GM18858 (cell line): ENCODE results near the gene C1orf52.

ENCODE experiments used
- ATAC-seq: cut with Tn5 transposase; IDR thresholded peaks from one replicate; pipeline ENCODE4 v1.9.1; 2021; ENCODE audit not compliant: unreplicated experiment

The C1orf52 gene

DNA sequence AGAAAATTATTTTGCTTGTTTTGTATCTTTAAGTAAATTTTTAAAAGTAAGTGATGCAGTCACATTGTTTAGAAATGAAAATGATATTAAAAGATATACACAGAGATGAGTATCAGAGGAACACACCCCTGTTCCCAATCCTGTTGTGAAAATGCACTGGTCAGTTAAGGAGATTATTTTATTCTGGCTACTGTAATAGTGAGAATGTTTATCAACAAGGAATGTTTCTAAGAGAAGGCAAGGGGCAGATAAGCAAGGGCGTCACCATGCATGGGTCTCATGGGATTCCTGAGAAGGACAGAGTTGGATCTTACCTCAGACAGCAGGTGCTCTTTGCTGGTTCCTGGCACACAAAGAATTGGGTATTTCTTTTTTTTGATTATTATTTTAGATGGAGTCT, 21.8 kb downstream of the C1orf52 start:
- ATAC-seq, result no peak

DNA sequence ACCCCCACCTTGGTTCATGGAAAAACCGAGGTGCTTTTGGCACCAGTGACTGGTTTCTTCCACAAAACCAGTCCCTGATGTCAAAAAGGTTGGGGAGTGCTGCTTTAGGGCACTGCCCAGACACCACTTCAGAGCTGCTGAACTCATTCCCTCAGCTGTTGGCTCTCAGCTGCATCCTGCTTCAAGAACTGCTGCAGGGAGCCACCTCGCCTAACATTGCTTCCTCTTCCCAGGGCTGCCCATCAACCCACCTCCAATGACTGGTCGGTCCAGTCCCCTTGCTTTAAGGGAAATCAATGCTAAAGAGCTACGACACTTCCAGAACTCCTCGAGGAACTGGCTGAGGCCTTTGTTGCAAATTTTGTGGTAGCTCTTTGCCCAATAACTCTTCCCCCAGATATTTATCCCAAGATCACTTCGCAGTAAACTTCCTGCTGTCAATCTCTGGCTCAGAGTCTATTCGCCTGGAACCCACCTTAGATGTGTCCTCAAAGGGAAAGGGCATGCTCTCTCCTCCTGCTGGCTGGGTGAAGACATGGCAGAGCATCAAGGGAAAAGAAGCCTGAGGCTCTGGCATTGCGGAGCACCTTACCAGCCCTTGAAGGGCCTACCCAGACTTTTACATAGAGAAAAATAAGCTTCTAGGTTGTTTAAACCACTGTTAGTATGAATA, 29.0 kb downstream of the C1orf52 start:
- no peak for ATAC-seq

DNA sequence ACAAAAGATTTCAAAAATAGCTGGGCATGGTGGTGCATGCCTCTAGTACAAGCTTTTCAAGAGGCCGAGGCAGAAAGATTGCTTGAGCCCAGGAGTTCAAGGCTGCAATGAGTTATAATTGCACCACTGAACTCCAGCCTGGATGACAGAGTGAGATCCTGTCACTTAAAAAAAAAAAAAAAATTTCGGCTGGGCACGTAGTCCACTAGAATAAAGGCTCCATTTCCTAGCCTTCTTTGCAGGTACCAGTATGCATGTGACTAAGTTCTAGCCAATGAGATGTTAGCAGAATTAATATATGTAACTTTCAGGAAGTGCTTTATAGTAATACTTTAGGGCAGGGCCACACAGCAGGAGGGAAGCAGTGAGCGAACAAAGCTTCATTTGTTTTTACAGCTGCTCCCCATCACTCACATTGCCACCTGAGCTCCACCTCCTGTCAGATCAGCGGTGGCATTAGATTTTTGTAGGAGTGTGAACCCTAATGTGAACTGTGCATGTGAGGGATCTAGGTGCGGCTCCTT, 29.8 kb downstream of the C1orf52 start:
- no peak for ATAC-seq

DNA sequence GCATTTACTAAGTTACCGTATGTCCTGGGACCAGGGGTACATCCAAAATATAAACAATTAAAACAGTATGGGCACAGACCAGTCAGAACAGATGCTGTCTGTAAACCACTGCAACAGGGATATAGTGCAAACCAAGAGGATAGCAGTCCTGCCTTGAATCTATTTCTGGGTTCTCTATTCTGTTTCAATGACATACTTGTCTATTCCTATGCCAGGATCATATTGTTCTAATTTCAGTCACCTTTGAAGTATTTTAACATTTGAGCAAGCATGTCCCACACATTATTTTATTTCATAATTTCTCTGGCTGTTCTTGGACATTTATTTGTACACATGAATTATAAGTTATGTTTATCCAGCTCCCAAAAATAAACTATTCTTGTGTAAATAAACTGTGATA, 30.5 kb downstream of the C1orf52 start:
- no peak for ATAC-seq

DNA sequence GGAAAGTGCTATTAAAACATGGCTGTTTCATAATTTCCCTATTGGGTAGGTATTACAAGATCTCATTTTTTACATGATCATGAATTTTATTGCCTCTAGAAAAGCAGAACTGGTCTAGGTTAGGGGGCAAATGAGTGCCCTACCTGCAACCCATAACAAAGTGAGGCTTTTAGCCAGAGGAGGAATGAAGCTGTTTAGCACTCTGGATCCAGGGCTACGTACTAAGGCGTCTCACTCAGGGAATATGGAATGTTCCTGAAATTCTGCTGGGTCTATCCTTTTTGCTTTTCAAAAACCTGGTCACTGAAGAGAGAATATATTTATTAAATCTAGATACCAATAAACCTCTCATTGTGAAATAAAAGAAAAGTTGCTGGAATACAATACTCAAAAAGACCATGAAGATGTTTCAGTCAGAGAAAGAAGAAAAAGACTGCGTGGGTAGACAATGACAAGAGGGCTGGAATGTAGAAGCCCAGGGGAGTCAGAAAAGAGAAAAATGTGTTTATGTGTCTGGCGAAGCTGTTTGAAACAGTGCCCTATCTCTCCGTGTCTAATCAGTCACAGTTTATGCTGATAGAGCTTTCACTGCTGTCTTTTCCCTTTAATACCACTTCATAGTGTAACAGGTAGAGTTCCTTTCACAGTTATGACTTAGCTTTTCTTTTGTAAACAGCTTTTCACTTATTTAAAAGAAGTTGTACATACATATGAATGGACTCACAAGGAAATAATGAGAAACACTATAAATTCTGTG, 33.7 kb downstream of the C1orf52 start:
- no peak for ATAC-seq

DNA sequence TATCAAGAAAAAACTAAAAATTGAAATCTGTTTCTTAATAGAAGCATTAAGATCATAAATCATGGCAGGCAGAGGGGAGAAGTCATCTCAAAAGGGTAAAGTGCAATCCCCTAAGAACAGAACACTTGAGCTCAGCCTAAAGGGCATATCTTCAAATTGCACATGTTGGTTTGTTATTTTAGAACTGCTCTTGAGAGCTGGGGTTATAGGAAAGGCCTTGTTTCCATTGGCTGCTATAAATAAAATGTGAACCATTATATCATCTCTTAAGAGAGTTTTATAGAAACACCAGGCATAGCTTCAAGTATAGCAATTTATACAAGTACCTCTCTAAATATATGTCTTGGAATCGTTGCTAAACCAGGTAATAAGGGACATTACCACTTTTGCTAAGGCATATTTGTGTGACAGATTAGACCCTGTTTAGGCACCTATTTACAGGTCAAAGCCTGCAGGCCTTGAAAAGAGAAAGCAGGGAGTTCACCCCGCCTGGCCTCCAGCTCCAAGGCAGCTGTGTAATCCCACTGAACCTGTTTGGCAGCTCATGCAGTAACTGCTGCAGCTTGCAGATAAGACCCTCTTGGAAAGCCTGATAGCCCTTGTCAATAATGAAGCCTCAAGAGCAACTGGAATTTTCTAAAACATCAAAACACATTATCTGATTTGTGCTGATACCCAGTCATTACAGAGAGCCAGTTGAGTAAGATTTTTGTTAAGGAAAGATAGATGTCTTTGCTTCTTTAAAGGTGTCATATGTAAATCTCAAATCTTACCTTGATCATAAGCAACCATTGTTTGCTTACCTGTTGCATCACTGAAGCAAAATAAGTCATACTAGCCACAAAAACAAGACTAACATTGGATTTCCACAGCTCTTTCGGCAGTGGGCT, 34.5 kb downstream of the C1orf52 start:
- no peak for ATAC-seq

DNA sequence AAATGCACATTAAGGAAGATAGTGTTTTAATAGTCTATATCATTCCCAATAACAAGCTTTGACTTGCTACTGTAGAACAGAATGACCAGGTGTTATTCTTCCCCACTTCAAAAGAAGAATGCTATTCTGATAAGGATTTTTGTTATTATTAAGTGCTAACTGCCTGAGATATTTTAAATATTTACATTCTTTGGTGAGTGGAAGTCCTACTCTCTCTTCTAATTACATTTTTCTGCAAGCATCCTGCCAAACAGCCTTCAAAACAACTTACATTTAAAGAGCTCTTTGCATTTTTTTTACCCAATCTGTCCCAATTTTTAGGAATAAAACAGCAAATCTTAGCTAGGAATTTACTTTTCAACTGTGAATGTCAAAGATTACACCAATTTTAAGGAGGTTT, 35.2 kb downstream of the C1orf52 start:
- no peak for ATAC-seq

DNA sequence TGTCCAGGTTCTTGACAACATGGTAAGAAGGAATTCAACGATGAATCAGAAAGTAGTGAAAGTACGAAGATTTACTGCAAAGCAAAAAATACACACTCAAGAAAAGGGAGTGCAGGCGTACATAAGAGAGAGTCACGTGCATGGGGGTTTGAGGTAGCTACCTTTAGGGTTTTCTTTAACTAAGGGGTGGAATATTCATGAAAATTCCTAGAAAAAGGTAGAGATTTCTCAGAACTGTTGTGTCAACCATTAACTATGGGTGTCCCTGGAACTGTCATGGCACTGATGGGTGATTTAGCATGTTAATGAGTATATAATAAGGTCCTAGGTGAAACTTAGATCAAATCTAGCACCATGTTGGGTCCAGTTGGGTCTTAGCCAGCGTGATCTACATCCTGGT, 36.1 kb downstream of the C1orf52 start:
- ATAC-seq, result no peak

DNA sequence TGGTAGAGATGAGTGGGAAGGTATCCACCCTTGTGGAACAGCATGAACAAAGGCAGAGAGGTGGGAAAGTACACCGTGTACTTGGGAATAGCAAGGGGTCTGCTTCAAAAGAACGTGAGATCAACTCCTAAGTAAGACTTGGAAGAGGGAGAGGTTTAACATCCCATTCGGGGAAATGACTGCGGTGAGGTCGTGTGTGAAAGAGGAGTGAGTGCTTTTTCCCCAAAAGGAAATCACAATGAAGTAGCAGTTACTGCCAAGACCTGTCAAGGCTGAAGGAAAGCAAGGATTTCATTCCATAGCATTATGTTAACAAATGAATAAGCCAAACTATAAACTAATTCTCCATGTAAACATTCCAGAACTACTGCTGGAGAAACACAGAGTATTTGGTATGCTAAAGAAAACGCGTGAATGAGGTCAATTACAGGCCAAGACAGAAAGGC, 38.7 kb downstream of the C1orf52 start:
- no peak for ATAC-seq

DNA sequence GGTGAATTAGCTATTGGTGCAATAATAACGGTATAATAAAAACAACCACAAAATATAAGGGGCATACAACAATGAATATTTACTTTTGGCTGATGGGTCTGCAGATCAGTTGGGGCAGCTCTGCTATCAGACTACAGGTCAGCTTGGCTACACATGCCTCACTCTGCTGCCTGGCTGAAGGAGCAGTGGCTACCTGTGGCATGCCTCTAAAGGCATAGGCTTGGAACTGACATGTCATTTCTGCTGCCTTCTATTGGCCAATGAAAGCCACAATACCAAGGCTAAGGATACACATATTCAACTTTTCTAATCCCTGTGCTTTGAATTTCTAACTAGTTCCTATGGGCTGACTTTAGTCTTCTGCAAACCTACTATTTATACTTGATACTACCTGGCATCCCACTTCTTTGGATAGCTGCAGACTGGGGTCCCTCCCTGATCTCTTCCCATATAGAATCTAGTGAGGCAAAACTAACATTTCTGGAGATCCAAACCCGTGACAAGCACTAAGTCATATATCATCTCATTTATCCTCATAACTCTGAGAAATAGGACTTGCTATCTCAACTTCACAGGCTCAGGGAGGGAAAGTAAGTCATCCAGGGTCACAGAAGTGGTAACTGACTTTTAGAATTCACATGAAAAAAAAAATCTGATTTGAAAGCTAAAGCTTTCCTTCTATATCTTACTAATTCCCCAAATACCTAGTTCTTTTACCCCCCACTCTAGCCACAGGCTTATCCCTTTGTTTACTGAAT, 39.4 kb downstream of the C1orf52 start:
- no peak for ATAC-seq

DNA sequence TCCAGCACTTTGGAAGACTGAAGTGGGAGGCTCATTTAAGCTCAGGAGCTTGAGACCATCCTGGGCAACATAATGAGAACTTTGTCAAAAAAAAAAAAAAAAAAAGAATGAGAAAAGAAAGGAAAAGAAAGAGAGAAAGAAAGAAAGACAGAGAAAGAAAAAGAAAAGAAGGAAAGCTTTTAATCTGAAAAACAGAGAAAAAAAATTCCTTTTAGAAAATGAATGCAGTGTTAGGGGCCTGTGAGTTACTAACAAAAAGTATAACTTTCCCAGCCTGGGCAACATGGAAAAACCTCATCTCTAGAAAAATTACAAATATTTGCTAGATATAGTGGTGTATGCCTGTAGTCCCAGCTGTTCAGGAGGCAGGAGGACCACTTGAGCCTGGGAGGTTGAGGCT, 42.8 kb downstream of the C1orf52 start:
- ATAC-seq, result no peak

DNA sequence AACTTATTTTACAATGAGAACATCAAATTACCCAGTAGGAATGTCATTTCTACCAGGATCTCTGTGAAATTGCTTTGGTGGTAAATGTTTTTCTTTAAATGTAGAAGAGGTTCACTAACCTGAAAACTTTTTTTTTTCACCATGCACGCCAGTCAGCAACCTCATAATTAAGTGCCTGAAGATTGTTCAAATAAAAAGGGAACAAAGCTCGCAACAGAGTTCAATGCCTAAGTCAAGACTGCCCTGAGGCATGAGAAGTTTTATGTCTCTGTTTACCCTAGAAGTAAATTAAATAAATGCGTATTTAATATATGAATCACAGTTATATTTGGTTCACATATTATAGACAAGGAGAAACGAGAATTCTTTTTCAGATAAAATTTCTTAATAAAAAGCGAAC, 44.8 kb downstream of the C1orf52 start:
- ATAC-seq, result no peak

DNA sequence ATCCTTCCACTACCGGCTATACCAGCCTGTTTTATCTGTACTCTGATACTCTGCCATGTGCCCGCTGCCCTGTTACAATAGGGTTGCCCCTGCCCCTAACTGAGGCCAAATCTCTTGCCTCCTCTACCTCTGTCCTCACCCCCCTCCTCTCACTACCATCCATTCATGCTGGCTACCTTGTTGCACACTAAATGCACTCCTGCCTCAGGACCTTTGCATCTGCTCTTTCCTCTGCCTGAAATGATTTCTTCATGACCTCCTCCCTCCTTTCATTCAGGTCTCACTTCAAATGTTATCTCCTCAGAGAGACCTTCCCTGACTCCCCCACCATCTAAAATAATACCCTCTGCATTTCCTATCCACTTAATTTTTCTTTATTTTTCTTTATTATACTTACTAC, 51.0 kb downstream of the C1orf52 start:
- no peak for ATAC-seq

DNA sequence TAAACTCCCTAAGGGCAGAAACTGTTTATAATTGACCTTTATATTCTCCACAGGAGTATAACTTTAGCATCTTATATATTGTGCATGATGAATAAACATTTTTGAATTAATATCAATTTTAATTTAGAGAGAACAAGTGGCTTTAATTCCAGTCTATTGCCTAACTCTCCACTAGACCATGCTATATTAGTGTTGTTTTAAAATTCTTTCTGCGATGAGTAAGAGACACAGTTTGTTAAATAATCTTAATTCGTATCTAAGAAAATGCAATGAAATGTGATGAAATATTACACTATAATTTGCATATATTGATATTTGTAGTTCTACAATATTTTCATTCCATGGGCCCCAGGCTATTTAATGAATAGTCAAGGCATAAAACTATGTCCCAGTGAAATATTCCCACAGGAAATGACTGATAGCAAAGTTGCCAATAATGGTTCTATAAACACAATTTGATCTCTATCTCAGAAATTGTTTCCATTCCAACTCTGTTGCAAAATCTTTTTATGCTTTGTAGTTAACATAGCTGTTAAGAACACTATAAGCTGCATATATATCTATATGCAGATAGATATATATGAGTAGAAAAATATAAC, 55.8 kb downstream of the C1orf52 start:
- no peak for ATAC-seq

DNA sequence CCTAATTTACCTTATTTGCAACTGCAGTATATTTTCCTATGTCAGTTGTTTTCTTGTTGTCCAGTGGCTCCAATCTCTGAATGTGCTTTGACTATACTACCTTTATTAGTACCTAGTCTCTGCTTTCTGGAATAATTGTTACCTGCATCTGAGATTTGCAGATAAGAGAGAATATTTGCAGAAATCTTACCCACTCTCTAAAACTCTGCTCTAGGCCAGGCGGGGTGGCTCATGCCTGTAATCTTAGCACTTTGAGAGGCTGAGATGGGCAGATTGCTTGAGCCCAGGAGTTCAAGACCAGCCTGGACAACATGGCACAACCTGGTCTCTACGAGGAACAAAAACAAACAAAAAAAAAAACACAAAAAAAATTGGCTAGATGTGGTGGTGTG, 56.6 kb downstream of the C1orf52 start:
- ATAC-seq, result no peak

DNA sequence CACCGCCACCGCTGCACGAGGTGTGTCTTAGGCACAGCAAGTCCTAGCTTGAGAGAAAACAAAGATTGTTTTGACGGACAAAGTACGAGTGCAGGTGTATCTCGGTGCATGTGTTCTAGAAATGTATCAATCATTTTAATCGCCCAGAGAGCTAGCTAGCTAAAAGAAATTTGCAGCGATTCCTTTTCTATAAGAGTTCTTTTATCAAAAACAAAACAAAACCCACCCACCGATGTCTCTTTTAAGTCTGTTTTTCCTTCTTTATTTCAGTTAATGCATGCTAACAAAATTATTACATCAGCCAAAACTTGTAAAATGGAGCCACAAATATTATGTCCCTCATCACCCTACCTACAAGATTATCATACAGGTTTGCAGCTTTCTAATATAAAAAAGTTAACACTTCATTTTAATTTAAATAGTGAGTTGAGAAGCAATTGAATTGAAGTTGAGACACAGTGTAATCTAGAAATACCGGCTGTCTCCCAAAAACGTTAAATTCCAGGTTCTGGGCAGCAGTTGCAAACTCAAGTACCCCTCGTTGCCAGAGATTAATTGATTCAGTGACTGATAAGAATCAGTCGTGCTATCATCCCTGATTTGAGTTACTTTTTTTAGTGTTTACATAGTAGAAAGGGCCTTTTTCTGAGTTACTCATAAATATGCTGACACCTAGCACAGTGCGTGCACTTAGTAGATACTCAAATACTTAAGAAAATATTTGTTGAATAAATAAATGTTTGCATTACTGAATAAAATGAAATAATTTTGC, 57.2 kb downstream of the C1orf52 start:
- no peak for ATAC-seq

DNA sequence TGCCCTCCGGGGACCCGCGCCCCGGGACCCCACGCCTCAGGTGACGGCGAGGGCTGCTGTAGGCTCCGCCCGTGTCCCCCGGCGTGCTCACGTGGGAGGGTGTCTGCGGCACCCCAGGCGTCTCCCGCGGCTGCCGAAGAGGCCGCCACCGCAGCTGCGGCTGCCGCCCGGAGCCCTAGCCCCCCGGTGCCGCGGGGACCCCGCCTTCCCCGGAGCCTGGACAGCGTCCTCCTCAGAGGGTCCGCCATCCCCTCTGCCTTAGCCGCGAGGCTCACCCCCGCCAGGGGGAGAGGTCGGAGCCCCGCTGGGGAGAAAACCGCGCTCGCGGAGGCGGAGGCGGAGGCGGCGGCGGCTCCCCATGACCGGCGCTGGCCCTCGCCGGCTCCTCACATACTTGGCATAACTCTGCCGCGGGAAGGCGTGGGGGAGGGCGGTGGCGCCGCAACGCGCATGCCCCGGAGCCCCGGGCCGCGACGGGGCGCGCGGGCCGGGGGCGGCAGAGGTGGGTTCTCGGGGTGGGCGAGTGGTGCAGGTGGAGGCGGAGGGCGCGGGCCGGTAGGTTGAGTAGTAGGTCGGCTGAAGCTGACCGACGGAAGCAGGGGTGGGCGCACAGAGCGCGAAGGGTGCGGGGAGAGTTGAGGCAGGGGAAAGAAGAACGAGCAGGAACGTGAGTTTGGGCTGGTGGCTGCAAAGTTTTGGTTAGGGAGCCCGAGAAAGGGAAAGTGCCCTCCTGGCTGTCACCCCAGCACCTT, 57.9 kb downstream of the C1orf52 start:
- peak; percentile 36 for ATAC-seq

DNA sequence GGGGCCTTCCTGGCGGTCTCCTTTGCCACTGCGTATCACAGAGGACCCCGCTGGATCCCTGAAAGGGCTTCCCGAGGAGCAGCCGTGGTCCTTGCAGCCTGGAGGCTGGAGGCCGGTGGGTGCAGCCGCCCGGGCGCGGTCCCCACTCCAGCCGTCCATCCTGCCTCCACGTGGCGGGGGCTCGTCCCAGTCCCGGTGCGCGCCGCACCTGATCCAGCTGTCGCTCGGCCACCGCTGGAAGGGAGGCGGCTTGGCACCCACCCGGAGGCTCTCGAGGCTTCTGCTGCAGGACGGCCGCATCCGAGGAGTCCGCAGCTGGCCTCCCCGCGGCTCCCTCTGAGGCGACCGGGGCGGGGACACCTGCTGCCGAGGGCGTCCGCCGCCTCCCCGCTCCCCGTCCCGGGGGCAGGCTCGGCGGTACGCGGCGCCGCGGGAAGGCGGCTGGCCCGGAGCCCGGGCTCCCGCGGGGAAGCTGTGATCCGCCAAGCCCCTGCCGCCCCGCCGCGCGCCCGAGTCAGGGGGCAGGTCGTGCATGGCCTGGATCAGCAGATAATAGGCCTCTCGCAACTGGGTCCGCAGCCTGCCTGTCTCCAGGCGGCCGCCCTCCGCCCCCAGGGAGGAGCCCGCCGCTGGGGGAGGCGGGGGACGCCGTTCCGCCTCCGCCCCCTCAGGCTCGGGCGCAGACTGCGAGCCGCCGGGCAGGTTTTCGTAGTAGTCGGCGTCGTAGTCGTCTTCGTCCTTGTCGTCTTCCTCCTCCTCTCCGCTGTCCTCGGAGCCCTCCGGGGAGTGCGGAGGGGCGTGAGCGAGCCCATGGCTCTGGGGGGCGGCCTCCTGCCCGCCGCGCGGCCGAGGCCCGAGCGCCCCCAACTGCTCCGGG, 58.8 kb downstream of the C1orf52 start, which contains the start of gene SYDE2:
TSS of gene SYDE2 (minus strand) at position 554 of the 877 bp plus-strand sequence. CDS start at position 534, 20 bp downstream.
- peak; percentile 70 for ATAC-seq
